ENCODE measurements around the gene TRAF1.

DNA sequence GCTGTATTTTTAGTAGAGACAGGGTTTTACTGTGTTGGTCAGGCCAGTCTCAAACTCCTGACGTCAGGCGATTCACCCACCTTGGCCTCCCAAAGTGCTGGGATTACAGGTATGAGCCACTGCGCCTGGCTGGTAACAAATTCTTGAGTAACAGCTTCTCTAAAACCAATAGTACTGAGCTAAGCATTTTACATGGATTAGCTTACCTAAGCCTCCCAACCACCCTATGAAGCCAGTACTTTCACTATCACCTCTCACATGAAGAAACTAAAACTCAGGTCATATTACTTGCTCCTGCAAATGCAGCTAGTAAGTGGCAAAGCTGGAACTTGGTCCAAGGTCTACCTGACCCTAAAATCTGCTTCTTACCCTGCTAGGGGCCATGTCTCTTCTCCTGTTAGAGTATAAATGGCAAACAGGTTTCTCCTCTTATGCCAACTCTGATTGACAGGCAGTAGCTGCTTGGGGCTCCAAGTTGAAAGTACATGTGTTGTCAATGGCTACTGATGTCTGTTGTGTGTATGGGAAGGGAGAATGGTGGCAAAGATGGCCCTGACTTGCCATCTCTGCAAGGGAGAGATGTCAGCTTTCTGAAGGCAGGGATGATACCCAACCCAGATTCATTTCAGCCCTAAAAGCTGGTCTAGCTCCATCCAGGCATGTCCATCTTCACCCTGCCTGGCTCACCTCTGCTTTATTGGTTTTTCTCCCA is 53.6 kb downstream of the TRAF1 start:
- TF ChIP-seq POLR2A (IDR thresholded peaks at IDR 0.05) (no peak), POLR2AphosphoS5 (IDR thresholded peaks at IDR 0.05) (no peak)
- TF ChIP-seq, protein P1, sequence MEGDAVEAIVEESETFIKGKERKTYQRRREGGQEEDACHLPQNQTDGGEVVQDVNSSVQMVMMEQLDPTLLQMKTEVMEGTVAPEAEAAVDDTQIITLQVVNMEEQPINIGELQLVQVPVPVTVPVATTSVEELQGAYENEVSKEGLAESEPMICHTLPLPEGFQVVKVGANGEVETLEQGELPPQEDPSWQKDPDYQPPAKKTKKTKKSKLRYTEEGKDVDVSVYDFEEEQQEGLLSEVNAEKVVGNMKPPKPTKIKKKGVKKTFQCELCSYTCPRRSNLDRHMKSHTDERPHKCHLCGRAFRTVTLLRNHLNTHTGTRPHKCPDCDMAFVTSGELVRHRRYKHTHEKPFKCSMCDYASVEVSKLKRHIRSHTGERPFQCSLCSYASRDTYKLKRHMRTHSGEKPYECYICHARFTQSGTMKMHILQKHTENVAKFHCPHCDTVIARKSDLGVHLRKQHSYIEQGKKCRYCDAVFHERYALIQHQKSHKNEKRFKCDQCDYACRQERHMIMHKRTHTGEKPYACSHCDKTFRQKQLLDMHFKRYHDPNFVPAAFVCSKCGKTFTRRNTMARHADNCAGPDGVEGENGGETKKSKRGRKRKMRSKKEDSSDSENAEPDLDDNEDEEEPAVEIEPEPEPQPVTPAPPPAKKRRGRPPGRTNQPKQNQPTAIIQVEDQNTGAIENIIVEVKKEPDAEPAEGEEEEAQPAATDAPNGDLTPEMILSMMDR (IDR thresholded peaks at IDR 0.05), result no peak

All from breast epithelium (tissue), 3 donors.